Endothelial cell of umbilical vein (primary cell): ENCODE data around the gene ZNF793. TPM values are rescaled to one million over a fixed set of nuclear protein-coding genes. Genes with fewer than 3 reads are reported as not detected.

ENCODE experiments used
- BruUV-seq: library from RNA; stranded (reverse); fragments of 400-500 nt; replicated peaks from 2 replicates; lab custom pipeline; 2021; lab: Mats Ljungman, UMichigan
- CTCF ChIA-PET: fragments of 300-600, 350-600 bp; sonication (Branson Sonifier 250); formaldehyde crosslinking; loops from one replicate; lab custom pipeline; 2021; ENCODE audit warnings: antibody characterized with exemption, inconsistent platforms; lab: Charles Lee
- POLR2A ChIA-PET: fragments of 300-600, 350-600 bp; sonication (Branson Sonifier 250); formaldehyde crosslinking; loops from one replicate; lab custom pipeline; 2021; ENCODE audit warnings: antibody characterized with exemption, inconsistent platforms; lab: Charles Lee
- DNase-seq: peaks from one replicate; pipeline ENCODE4 v3.0.0-alpha.2; 2011; ENCODE audit warnings: low read depth, low spot score
- FAIRE-seq: peaks from 2 replicates; lab custom pipeline; 2011; peaks lifted over from hg19 to GRCh38; lab: Jason Lieb, UNC
- H2AFZ ChIP-seq: 2 replicates; pipeline ENCODE4 v1.6.0; 2012; ENCODE audit warnings: low read depth, low read length, control low read depth, inconsistent platforms
- H3K27ac ChIP-seq: 2 replicates; pipeline ENCODE4 v1.5.1; 2011; ENCODE audit warnings: low read depth, mild to moderate bottlenecking, control low read depth, low read length, moderate library complexity; ENCODE audit not compliant: insufficient read depth
- H3K27me3 ChIP-seq, 2 experiments: 2 replicates each; pipeline versions ENCODE4 v1.6.0 to v1.6.1; 2011; ENCODE audit warnings: low read length in 2 of 2, mixed read lengths in 1 of 2; ENCODE audit not compliant: control insufficient read depth in 2 of 2, insufficient read depth in 2 of 2
- H3K36me3 ChIP-seq, 2 experiments: 2 replicates in 1 of 2; 3 replicates in 1 of 2; pipeline ENCODE4 v1.5.1; 2011; ENCODE audit warnings: low read length in 2 of 2, mild to moderate bottlenecking in 1 of 2, moderate library complexity in 1 of 2; ENCODE audit not compliant: control insufficient read depth in 2 of 2, insufficient read depth in 2 of 2; ENCODE audit errors: extremely low read depth in 1 of 2
- H3K4me1 ChIP-seq: 3 replicates; pipeline ENCODE4 v1.5.1; 2011; ENCODE audit warnings: mild to moderate bottlenecking, low read length; ENCODE audit not compliant: control insufficient read depth, insufficient read depth; ENCODE audit errors: extremely low read depth
- H3K4me2 ChIP-seq: 2 replicates; pipeline ENCODE4 v1.6.1; 2011; ENCODE audit warnings: low read length, control low read depth, mixed read lengths; ENCODE audit not compliant: insufficient read depth
- H3K4me3 ChIP-seq, 3 experiments: fragments of 200-600 bp in 1 of 3; sonication (generic), shearing (Covaris generic) in 1 of 3; replicated peaks in 1 of 3; 2 replicates each; pipeline ENCODE4 v1.5.1; 2011 to 2016; ENCODE audit warnings: control low read depth in 3 of 3, low read length in 3 of 3, mild to moderate bottlenecking in 2 of 3, inconsistent platforms in 1 of 3, low read depth in 1 of 3, moderate library complexity in 1 of 3; ENCODE audit not compliant: insufficient read depth in 1 of 3
- H3K79me2 ChIP-seq: 2 replicates; pipeline ENCODE4 v1.6.0; 2012; ENCODE audit warnings: low read length, inconsistent platforms; ENCODE audit not compliant: control insufficient read depth, insufficient read depth
- H3K9ac ChIP-seq: replicated peaks from 2 replicates; pipeline ENCODE3; 2011; ENCODE audit warnings: low read length, control low read depth; ENCODE audit not compliant: insufficient read depth; ENCODE audit errors: extremely low read depth
- H3K9me1 ChIP-seq: replicated peaks from 3 replicates; pipeline ENCODE4 v1.6.0; 2011; ENCODE audit warnings: mild to moderate bottlenecking, low read length; ENCODE audit not compliant: control insufficient read depth, insufficient read depth; ENCODE audit errors: extremely low read depth
- H3K9me3 ChIP-seq: replicated peaks from 2 replicates; pipeline ENCODE4 v1.5.1; 2012; ENCODE audit warnings: low read length, inconsistent platforms; ENCODE audit not compliant: control insufficient read depth, insufficient read depth
- H4K20me1 ChIP-seq: replicated peaks from 2 replicates; pipeline ENCODE3; 2011; ENCODE audit warnings: mild to moderate bottlenecking, low read length; ENCODE audit not compliant: control insufficient read depth, insufficient read depth; ENCODE audit errors: extremely low read depth
- CTCF ChIP-seq, 2 donors: IDR thresholded peaks; 1 replicate in 1 of 2; 2 replicates in 1 of 2; pipeline ENCODE4 v1.5.1; 2011; ENCODE audit warnings: low read length in 2 of 2, mild to moderate bottlenecking in 2 of 2, moderate library complexity in 2 of 2, control low read depth in 1 of 2, inconsistent platforms in 1 of 2, low read depth in 1 of 2; ENCODE audit not compliant: insufficient read depth in 1 of 2; ENCODE audit errors: extremely low read depth in 1 of 2
- EZH2 ChIP-seq: IDR thresholded peaks from 2 replicates; pipeline ENCODE4 v1.6.1; 2012; ENCODE audit warnings: borderline replicate concordance, low read depth, mild to moderate bottlenecking, moderate library complexity, low read length, inconsistent platforms; ENCODE audit not compliant: severe bottlenecking
- FOS ChIP-seq: IDR thresholded peaks from 2 replicates; pipeline ENCODE4 v1.6.1; 2011; ENCODE audit warnings: mild to moderate bottlenecking, low read length, moderate library complexity, borderline replicate concordance; ENCODE audit not compliant: insufficient read depth
- GATA2 ChIP-seq: IDR thresholded peaks from 2 replicates; pipeline ENCODE4 v1.7.0; 2011; ENCODE audit warnings: low read depth, mild to moderate bottlenecking, moderate library complexity, mixed read lengths, low read length; ENCODE audit not compliant: insufficient read length, insufficient read depth
- JUN ChIP-seq: IDR thresholded peaks from 2 replicates; pipeline ENCODE4 v1.6.1; 2011; ENCODE audit warnings: borderline replicate concordance, low read depth; ENCODE audit not compliant: insufficient read length, insufficient read depth
- MAX ChIP-seq: IDR thresholded peaks from 2 replicates; pipeline ENCODE4 v1.6.1; 2011; ENCODE audit not compliant: insufficient read depth, insufficient read length
- MYC ChIP-seq: IDR thresholded peaks from one replicate; pipeline ENCODE4 v1.6.1; 2011; ENCODE audit warnings: mild to moderate bottlenecking, low read depth, low read length
- POLR2A ChIP-seq: IDR thresholded peaks from 2 replicates; pipeline ENCODE4 v1.6.1; 2012; ENCODE audit warnings: low read depth, mild to moderate bottlenecking, control low read depth, low read length
- POLR2AphosphoS5 ChIP-seq: IDR thresholded peaks from 2 replicates; pipeline ENCODE4 v1.6.1; 2012; ENCODE audit warnings: low read depth, mild to moderate bottlenecking, control low read depth, low read length, moderate library complexity; ENCODE audit not compliant: insufficient read depth
- dilution Hi-C: fragments of 300-500 bp; cut with MboI; formaldehyde crosslinking; loops from one replicate; pipeline ENCODE4 v1.15.0; 2019; ENCODE audit warnings: low sequenced_read_pairs; ENCODE audit not compliant: extremely low pct_ligation_motif_present
- intact Hi-C: fragments of 100-400 bp; cut with micrococcal nuclease; formaldehyde crosslinking; loops from one replicate; pipeline ENCODE4 v1.10.0; 2022
- polyA plus RNA-seq, 4 experiments: library from polyadenylated mRNA; depleted of rRNA in 3 of 4; stranded (reverse) in 3 of 4; unstranded in 1 of 4; fragments of >200 nt; gene quantifications; 2 replicates each; pipeline versions ENCODE4 v1.2.1 to v1.2.3, GENCODE V29; 2011 to 2012; ENCODE audit warnings: missing spikeins in 1 of 4
- total RNA-seq: library from RNA; stranded (reverse); gene quantifications from 2 replicates; pipeline ENCODE4 v1.2.3, GENCODE V29; 2021

Gene ZNF793
- total and polyA plus RNA-seq, 2 donors (not counting 3 experiments of a cell fraction or from before 2014, with no cell fraction given), result 0.37 to 3.8 TPM

DNA sequence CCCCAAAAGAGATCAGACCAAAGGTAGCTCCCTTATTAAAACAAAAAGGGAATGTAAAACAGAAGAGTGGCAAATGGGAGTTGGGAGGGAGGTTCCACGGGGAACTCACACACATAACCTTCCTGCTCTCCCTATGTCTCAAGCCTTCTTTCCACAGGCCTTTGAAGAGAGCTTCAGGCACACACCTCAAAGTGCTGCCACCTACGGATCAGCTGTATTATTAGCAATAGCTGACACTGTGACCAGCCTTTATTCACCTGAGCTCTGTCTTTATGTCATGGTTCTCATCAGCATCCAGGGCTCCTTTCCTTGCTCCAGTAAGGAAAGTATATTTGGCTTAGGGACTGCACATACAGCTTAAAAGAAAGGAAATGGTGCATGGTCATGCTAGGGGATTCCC, 76.6 kb downstream of the ZNF793 start:
- Histone ChIP-seq H3K9me3 (no peaks in the 10 kb centered on the region), H3K4me1 (no peaks in the 10 kb centered on the region), H4K20me1 (no peaks in the 10 kb centered on the region), H3K27ac (no peak overlapping the region), H3K9ac (no peak overlapping the region), H3K4me3 (no peak overlapping the region), H3K4me2 (no peak overlapping the region), H3K36me3 (no peaks in the 10 kb centered on the region), H3K79me2 (no peaks in the 10 kb centered on the region), H2AFZ (no peak overlapping the region), H3K27me3 (no peaks in the 10 kb centered on the region), H3K9me1 (no peaks in the 10 kb centered on the region)
- ChIA-PET CTCF (interaction anchor here (0.8 kb wide), 1 partner anchor 11 kb away, joined by 3 read pairs; the partner anchor contains the start of genes ZNF540 and ZNF571), POLR2A (no interaction called here)
- BruUV-seq, result no TSS peak
- dilution Hi-C loops (no loop called here), intact Hi-C loops (no loop called here)
- TF ChIP-seq CTCF (IDR thresholded peaks at IDR 0.05; ENCODE audit: extremely low read depth in 1 of 2, insufficient read depth in 1 of 2, low read depth in 1 of 2, low read length in 2 of 2) (no peak), POLR2AphosphoS5 (no peak), GATA2 (no peak), MYC (no peak), EZH2 (no peak), JUN (no peak), MAX (no peak), POLR2A (no peak), FOS (no peak)
- DNase-seq, result no peak
- no peak for FAIRE-seq

Other genes starting within 250 kb of the ZNF793 start
- gene ZNF527, start 135.8 kb upstream of the ZNF793 start, total RNA-seq, result 3.4 and 3.6 TPM in 2 replicates
- gene ZNF527, start 135.8 kb upstream of the ZNF793 start, polyA plus RNA-seq, result 1.7 and 2.9 TPM in 2 replicates
- 4.4 and 5.4 TPM in 2 replicates for gene ZNF569, start 39.5 kb upstream of the ZNF793 start, total RNA-seq
- 0.86 and 1.0 TPM in 2 replicates for gene ZNF569, start 39.5 kb upstream of the ZNF793 start, polyA plus RNA-seq
- 3.9 and 5.0 TPM in 2 replicates for gene ZNF570, start 37.6 kb upstream of the ZNF793 start, total RNA-seq
- 0.84 and 1.0 TPM in 2 replicates for gene ZNF570, start 37.6 kb upstream of the ZNF793 start, polyA plus RNA-seq
- 2.0 and 2.1 TPM in 2 replicates for gene ZNF571, start 87.9 kb downstream of the ZNF793 start, total RNA-seq
- gene ZNF571, start 87.9 kb downstream of the ZNF793 start, polyA plus RNA-seq, result 0.70 and 0.78 TPM in 2 replicates
- 0.75 and 0.83 TPM in 2 replicates for gene ZNF540, start 87.9 kb downstream of the ZNF793 start, total RNA-seq
- gene ZNF540, start 87.9 kb downstream of the ZNF793 start, polyA plus RNA-seq, result 0.08 and 0.25 TPM in 2 replicates
- gene ZFP30, start 148.5 kb downstream of the ZNF793 start, total RNA-seq, result 7.6 and 11.1 TPM in 2 replicates
- 1.6 and 1.7 TPM in 2 replicates for gene ZFP30, start 148.5 kb downstream of the ZNF793 start, polyA plus RNA-seq
- 4.5 and 5.2 TPM in 2 replicates for gene ZNF607, start 212.8 kb downstream of the ZNF793 start, total RNA-seq
- gene ZNF607, start 212.8 kb downstream of the ZNF793 start, polyA plus RNA-seq, result 1.3 and 1.7 TPM in 2 replicates